HUES64 (cell line): Measurements from ENCODE around the gene SPATA25.
"Not testable (repeated sequence)": the region's sequence is repeated elsewhere in the genome, so short reads cannot be mapped to it uniquely, and the experiment has no call there.

Experiments used
- H3K27ac ChIP-seq: 2 replicates; pipeline ENCODE4 v1.7.0; 2013; ENCODE audit warnings: low read depth, low read length, inconsistent platforms
- H3K27me3 ChIP-seq: 2 replicates; pipeline ENCODE4 v1.6.1; 2013; ENCODE audit warnings: mild to moderate bottlenecking, low read length; ENCODE audit not compliant: insufficient read depth
- H3K36me3 ChIP-seq: 2 replicates; pipeline ENCODE4 v1.6.1; 2013; ENCODE audit warnings: mild to moderate bottlenecking, low read length; ENCODE audit not compliant: insufficient read depth
- H3K4me1 ChIP-seq: 2 replicates; pipeline ENCODE4 v1.6.1; 2013; ENCODE audit warnings: mild to moderate bottlenecking, low read length, moderate library complexity; ENCODE audit not compliant: insufficient read depth
- H3K4me3 ChIP-seq: 2 replicates; pipeline ENCODE4 v1.5.1; 2013; ENCODE audit warnings: mild to moderate bottlenecking, low read length, moderate library complexity
- H3K9ac ChIP-seq: 2 replicates; pipeline ENCODE4 v1.6.1; 2013; ENCODE audit warnings: mild to moderate bottlenecking, low read depth, low read length
- H3K9me3 ChIP-seq: 2 replicates; pipeline ENCODE4 v1.6.1; 2013; ENCODE audit warnings: low read depth, low read length; ENCODE audit not compliant: insufficient read depth
- WGBS: fragments of 150-250, 120-280 bp; methylation state at CpG from one replicate; pipeline ENCODE4 v1.1.7; 2013; ENCODE audit warnings: missing lambda C conversion rate; 5-methylcytosine and 5-hydroxymethylcytosine counted together

The SPATA25 gene

DNA sequence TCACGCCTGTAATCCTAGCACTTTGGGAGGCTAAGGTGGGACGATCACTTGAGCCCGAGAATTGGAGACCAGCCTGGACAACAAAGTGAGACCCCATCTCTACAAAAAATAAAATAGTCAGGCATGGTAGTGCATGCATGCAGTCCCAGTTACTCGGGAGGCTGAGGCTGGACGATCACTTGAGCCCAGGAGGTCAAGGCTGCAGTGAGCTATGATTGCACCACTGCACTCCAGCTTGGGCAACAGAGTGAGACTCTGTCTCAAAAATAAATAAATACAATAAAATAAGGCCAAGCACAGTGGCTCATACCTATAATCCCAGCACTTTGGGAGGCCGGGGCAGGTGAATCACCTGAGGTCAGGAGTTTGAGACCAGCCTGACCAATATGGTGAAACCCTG is 13.9 kb upstream of the SPATA25 start:
- not testable (repeated sequence) for H3K4me3 ChIP-seq, H3K27ac ChIP-seq, H3K9me3 ChIP-seq, H3K4me1 ChIP-seq, H3K27me3 ChIP-seq, H3K9ac ChIP-seq
- 96% methylated on average over 6 of the region's 6 CpGs for WGBS
- H3K36me3 ChIP-seq = peaks cover 94% of the 10 kb centered on the region

DNA sequence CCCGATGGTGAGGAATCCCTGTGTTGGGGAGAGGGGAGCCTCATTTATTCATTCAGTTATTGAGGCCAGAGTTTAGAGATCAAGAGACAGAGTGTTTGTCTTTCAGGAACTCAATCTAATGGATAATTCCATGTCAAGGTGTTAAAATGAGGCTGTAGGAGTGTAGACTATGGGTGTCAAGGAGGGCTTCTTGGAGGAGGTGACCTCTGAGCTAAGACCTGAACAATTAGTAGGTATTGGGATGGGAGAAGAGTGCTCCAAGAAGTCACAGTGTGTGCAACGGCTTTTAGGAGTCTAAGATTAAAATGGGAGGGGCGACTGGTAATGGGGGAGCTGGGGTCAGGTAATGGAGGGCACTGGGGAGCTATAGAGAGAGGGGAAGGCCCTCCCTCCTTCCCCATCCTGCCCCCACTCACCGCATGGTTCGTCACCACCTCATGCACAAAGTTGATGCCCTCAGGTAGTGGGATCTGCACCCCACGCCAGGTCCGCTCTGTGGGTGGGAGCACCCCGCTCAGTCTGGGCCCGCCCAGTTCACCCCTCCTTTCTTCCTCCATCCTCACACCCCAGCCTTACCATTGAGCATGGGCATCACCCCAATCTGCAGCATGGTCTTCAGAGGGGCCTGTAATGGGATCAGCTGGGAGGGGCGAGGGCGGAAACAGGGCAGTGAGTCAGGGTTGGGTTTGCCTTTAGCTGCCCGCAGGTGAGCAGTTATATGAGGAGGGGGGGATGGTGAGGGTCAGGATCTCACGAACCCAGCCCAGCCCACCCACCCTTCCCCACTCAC is 11.8 kb upstream of the SPATA25 start:
- H3K9me3 ChIP-seq = no peaks in the 10 kb centered on the region
- H3K4me3 ChIP-seq = no peak overlapping the region
- peaks cover 90% of the 10 kb centered on the region for H3K36me3 ChIP-seq
- no peak overlapping the region for H3K9ac ChIP-seq
- no peaks in the 10 kb centered on the region for H3K27me3 ChIP-seq
- H3K4me1 ChIP-seq = no peaks in the 10 kb centered on the region
- H3K27ac ChIP-seq = no peak overlapping the region
- 93% methylated on average over 12 of the region's 13 CpGs for WGBS

DNA sequence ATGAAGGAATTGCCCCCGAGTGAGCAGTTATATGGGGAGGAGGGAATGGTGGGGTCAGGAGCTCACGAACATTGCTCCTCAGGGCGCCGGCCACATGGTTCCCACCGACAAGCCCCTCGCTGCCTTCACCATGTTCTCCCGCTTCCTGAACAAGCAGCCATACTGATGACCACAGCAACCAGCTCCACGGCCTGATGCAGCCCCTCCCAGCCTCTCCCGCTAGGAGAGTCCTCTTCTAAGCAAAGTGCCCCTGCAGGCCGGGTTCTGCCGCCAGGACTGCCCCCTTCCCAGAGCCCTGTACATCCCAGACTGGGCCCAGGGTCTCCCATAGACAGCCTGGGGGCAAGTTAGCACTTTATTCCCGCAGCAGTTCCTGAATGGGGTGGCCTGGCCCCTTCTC is 10.9 kb upstream of the SPATA25 start:
- peaks cover 89% of the 10 kb centered on the region for H3K36me3 ChIP-seq
- H3K4me3 ChIP-seq = no peak overlapping the region
- no peaks in the 10 kb centered on the region for H3K9me3 ChIP-seq
- no peak overlapping the region for H3K9ac ChIP-seq
- H3K4me1 ChIP-seq = no peaks in the 10 kb centered on the region
- 91% methylated on average over 12 of the region's 12 CpGs for WGBS
- no peaks in the 10 kb centered on the region for H3K27me3 ChIP-seq
- H3K27ac ChIP-seq = no peak overlapping the region

DNA sequence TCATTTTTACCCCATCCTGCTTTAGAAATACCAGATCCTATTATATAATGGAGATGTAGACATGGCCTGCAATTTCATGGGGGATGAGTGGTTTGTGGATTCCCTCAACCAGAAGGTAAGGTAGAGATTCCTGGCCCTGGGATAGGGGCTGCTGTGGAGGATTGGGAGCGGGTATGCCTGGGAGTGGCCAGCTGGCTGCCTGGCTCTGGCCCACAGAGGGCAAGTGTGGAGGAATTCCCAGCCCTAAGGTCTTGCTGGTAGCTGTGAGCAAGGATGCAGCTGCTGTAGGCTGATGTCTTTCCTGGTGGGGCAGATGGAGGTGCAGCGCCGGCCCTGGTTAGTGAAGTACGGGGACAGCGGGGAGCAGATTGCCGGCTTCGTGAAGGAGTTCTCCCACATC is 10.3 kb upstream of the SPATA25 start:
- 96% methylated on average over 7 of the region's 7 CpGs for WGBS

DNA sequence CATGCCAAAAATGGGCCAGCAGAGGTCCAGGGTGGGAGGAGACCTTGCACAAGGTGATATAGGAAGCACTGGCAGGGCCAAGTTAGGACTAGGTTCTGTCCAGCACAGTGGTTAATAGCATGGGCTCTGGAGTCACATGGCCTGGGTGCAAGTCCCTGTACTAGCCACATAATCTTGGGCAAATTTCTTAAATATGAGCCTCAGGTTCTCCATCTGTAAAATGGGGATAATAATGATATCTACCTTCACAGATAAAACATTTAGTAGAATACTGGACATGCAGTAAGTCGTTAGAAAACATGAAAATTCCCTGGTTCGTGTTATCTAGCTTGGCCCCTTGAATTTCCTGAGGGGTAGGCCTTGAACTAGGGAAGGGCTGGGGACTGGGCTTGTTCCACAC is 9.9 kb upstream of the SPATA25 start:
- Histone ChIP-seq H3K9me3 (no peaks in the 10 kb centered on the region), H3K36me3 (peaks cover 87% of the 10 kb centered on the region), H3K4me3 (no peak overlapping the region), H3K9ac (no peak overlapping the region), H3K4me1 (no peaks in the 10 kb centered on the region), H3K27ac (no peak overlapping the region), H3K27me3 (no peaks in the 10 kb centered on the region)
- WGBS = 95% methylated on average over 2 of the region's 2 CpGs

More for the DNA sequence above, 10.3 kb upstream of the SPATA25 start:
- Histone ChIP-seq H3K9me3 (no peaks in the 10 kb centered on the region), H3K9ac (no peak overlapping the region), H3K27ac (no peak overlapping the region), H3K4me3 (no peak overlapping the region), H3K36me3 (peaks cover 90% of the 10 kb centered on the region), H3K27me3 (no peaks in the 10 kb centered on the region), H3K4me1 (no peaks in the 10 kb centered on the region)

DNA sequence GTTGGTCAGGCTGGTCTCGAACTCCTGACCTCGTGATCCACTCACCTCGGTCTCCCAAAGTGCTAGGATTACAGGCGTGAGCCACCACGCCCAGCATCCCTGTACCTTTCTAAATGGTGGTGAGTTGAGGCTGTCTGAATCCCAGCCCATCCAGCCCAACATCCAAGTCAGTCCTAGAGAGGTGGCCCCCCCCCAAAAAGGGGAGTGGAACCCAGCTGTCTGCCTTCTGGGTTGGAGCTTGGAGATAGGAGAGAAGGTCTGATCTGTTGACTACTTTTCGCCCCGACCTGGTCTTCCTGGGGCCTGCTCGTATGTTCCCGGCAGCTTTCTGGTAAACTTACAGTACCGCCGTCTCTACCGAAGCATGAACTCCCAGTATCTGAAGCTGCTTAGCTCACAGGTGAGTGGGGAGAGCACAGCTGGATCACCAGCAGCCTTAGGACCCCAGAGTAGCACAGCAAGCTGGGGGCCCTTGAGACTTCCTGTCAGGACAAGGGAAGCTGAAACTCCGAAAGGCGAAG is 9.3 kb upstream of the SPATA25 start:
- WGBS = 95% methylated on average over 14 of the region's 14 CpGs
- Histone ChIP-seq H3K27me3 (no peaks in the 10 kb centered on the region), H3K9me3 (no peaks in the 10 kb centered on the region), H3K9ac (no peak overlapping the region), H3K27ac (no peak overlapping the region), H3K4me3 (no peak overlapping the region), H3K4me1 (no peaks in the 10 kb centered on the region), H3K36me3 (peaks cover 81% of the 10 kb centered on the region)

DNA sequence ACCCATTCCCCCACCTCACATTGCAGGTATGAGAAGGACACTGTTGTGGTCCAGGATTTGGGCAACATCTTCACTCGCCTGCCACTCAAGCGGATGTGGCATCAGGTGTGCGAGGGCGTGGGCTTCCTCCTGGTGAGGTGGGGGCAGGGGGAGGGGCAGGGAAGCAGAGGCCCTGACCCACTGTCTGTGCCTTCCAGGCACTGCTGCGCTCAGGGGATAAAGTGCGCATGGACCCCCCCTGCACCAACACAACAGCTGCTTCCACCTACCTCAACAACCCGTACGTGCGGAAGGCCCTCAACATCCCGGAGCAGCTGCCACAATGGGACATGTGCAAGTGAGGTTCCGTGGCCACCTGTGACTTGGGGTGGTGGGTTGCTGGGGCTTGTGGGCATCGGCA is 7.4 kb upstream of the SPATA25 start:
- H3K4me1 ChIP-seq = no peaks in the 10 kb centered on the region
- H3K9me3 ChIP-seq = no peaks in the 10 kb centered on the region
- H3K9ac ChIP-seq = no peak overlapping the region
- H3K27ac ChIP-seq = no peak overlapping the region
- peaks cover 64% of the 10 kb centered on the region for H3K36me3 ChIP-seq
- 96% methylated on average over 12 of the region's 12 CpGs for WGBS
- H3K27me3 ChIP-seq = no peaks in the 10 kb centered on the region; the same call in 1 of the 2 replicates
- no peak overlapping the region for H3K4me3 ChIP-seq

DNA sequence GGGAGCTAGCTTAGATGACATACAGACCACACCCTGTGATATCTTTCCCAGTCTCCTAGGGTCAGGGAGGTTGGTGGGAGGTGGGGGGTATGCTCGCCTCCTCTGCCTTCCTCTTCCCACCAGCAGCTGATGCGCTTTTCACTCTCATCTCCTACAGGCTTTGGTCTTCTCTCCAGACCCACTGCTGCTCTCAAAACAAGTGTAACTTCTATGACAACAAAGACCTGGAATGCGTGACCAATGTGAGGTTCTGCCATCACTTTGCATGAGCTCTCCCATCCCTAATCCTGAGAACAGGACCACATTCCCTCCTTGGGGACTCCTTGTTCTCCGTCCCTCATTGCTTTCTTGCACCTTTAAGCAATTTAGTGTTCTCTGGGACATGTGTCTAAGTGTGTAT is 6.4 kb upstream of the SPATA25 start:
- Histone ChIP-seq H3K36me3 (peaks cover 56% of the 10 kb centered on the region), H3K27ac (no peak overlapping the region), H3K4me1 (no peaks in the 10 kb centered on the region), H3K9ac (no peak overlapping the region), H3K27me3 (no peaks in the 10 kb centered on the region; the same call in 1 of the 2 replicates), H3K9me3 (no peaks in the 10 kb centered on the region), H3K4me3 (no peak overlapping the region)
- 95% methylated on average over 3 of the region's 4 CpGs for WGBS

DNA sequence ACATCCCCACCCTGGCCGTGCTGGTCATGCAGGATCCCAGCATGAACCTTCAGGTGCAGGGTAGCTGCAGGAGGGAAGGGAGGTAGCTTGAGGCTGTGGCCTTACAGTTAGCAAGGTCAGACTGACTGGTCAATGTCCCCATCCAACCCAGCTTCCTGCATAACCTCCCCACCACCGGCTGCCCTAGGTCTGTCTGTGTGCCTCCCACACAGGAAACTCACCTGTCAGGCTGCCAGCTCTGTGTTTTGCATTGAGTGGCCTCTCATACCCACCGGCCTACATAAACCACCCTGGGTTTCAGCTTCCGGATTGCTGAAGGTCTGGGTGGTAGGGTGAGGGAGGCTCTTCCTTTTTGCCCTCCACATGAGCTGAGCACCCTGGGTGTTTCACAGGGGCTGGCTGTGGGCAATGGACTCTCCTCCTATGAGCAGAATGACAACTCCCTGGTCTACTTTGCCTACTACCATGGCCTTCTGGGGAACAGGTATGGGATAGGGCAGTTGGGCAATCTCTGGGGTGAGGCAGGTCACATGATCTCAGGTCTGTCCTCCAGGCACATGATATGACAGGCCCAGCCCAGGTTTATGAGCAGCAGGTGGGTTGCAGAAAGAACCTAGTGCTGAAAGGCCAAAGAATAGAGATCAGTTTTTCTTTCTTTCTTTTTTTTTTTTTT is 5.5 kb upstream of the SPATA25 start:
- no peak overlapping the region; the same call in 1 of the 2 replicates for H3K4me3 ChIP-seq

DNA sequence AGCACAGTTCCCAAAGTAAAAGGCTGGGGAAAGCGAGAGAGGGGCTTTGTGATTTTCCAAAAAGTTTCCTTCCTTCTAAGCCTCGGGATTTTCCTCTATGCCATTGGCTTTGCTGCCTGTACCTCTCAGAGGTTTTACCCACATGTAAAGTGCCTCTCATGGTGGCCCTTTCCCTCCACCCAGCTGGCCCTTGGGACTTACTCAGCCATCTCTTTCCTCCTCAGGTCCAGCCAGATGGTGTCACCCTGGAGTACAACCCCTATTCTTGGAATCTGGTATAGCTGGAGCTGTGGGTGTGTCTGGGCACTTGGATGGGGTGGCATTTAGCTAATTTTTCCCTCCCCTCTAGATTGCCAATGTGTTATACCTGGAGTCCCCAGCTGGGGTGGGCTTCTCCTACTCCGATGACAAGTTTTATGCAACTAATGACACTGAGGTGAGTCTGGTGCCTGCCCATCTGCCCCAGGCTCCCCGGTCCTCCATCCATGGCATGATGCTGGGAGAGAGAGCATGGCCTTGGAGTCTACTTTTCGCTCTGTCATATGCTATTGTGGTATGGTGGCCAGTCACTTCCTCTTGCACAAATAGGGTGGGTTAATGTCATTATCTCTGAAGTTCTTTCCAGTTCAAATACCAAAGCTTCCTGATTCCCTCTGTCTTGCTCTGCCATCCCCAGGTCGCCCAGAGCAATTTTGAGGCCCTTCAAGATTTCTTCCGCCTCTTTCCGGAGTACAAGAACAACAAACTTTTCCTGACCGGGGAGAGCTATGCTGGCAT is 4.8 kb upstream of the SPATA25 start:
- Histone ChIP-seq H3K36me3 (peaks cover 40% of the 10 kb centered on the region), H3K27ac (no peak overlapping the region), H3K27me3 (no peaks in the 10 kb centered on the region; the same call in 1 of the 2 replicates), H3K4me1 (no peaks in the 10 kb centered on the region), H3K9me3 (no peaks in the 10 kb centered on the region), H3K9ac (0 out of 2 replicates have a peak overlapping the region, but pooled peaks have one; percentile 68), H3K4me3 (peak overlapping the region; percentile 94)
- 94% methylated on average over 9 of the region's 9 CpGs for WGBS

More for the DNA sequence above, 5.5 kb upstream of the SPATA25 start:
- no peaks in the 10 kb centered on the region; the same call in 1 of the 2 replicates for H3K27me3 ChIP-seq
- no peaks in the 10 kb centered on the region for H3K4me1 ChIP-seq
- no peak overlapping the region for H3K27ac ChIP-seq
- H3K9ac ChIP-seq = no peak overlapping the region
- over 99% methylated on average over 3 of the region's 4 CpGs for WGBS
- H3K36me3 ChIP-seq = peaks cover 47% of the 10 kb centered on the region
- H3K9me3 ChIP-seq = no peaks in the 10 kb centered on the region
